ENCODE measurements around the gene GRIK5.

The GRIK5 gene

DNA sequence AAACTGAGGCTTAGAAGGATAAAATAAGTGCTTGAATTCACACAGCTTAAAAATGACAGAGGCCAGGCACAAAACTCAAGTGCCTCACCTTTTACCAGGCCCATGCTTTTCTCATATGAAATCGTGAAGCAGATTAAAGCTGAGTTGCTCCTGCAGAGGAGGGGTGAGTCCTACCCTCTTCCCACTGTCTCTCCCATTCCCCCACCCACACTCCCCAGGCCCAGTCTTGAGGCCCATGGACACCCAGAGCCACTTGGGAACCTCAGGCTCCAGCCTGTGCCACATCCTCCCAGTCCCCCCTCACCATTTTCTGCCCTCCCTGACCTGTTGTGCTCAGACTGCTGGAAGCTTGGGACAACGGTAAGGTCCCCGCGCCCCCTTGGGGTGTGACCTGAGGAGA is 23.5 kb upstream of the GRIK5 start:
- Histone ChIP-seq H3K27ac (peak overlapping the region; percentile 62), H3K4me3 (ENCODE audit: low read depth, low read length) (no peak overlapping the region)

DNA sequence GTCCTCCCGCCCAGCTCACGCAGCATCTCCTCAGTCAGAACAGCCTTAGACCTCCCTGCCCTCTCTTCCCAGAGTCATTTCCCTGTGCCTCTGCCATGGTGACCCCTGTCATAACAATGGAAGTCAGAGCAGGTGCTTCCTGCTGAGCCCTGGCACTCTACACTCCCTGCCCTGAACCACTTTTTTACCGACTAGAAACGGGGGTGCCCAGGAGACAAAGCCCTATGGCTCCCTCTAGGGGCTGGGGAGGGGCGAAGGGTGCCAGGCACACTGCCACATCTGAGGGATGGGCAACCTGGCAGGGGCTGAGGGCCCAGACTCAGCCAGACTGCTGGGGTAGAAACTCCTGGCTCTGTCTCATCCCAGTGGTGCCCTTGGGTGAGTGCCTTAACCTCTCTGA is 22.3 kb upstream of the GRIK5 start:
- TF ChIP-seq, protein P1, sequence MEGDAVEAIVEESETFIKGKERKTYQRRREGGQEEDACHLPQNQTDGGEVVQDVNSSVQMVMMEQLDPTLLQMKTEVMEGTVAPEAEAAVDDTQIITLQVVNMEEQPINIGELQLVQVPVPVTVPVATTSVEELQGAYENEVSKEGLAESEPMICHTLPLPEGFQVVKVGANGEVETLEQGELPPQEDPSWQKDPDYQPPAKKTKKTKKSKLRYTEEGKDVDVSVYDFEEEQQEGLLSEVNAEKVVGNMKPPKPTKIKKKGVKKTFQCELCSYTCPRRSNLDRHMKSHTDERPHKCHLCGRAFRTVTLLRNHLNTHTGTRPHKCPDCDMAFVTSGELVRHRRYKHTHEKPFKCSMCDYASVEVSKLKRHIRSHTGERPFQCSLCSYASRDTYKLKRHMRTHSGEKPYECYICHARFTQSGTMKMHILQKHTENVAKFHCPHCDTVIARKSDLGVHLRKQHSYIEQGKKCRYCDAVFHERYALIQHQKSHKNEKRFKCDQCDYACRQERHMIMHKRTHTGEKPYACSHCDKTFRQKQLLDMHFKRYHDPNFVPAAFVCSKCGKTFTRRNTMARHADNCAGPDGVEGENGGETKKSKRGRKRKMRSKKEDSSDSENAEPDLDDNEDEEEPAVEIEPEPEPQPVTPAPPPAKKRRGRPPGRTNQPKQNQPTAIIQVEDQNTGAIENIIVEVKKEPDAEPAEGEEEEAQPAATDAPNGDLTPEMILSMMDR (IDR thresholded peaks at IDR 0.05; ENCODE audit: low read depth, low read length): peak; percentile 50
- DNase-seq: peak; percentile 55
- Histone ChIP-seq H3K27me3 (ENCODE audit: insufficient read depth, low read depth, severe bottlenecking) (no peaks in the 10 kb centered on the region), H3K36me3 (no peaks in the 10 kb centered on the region), H3K4me3 (ENCODE audit: low read depth, low read length) (no peak overlapping the region), H3K9me3 (ENCODE audit: severe bottlenecking) (no peaks in the 10 kb centered on the region), H3K27ac (no peak overlapping the region)

More for the DNA sequence above, 23.5 kb upstream of the GRIK5 start:
- no peaks in the 10 kb centered on the region for H3K9me3 ChIP-seq (ENCODE audit: severe bottlenecking)
- H3K36me3 ChIP-seq: no peaks in the 10 kb centered on the region
- TF ChIP-seq, protein P1 (IDR thresholded peaks at IDR 0.05; ENCODE audit: low read depth, low read length): no peak
- no peaks in the 10 kb centered on the region for H3K27me3 ChIP-seq (ENCODE audit: insufficient read depth, low read depth, severe bottlenecking)
- DNase-seq: peak; percentile 44

DNA sequence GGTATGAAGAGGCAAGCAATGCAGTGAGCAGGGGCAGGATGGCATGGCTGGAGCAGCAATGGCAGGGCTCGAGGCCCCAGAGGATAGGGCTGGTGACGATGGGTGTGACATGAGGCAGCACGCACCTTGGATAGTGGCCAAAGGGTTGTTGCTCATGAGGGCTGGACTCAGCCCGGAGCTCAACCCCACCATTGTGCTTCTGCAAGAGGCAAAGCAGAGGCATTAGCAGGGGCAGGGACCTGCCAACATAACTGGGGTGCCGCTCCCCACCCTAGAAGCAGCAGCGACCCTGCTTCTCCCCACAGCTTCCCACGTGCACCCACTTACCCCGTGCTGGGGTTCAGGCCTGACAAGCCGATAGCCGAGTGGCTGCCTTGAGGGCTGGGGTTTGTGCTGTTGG is 21.7 kb upstream of the GRIK5 start:
- H3K27me3 ChIP-seq (ENCODE audit: insufficient read depth, low read depth, severe bottlenecking): no peaks in the 10 kb centered on the region
- H3K27ac ChIP-seq: no peak overlapping the region
- no peak overlapping the region for H3K4me3 ChIP-seq (ENCODE audit: low read depth, low read length)
- TF ChIP-seq, protein P1 (IDR thresholded peaks at IDR 0.05; ENCODE audit: low read depth, low read length): no peak
- DNase-seq: no peak
- H3K9me3 ChIP-seq (ENCODE audit: severe bottlenecking): no peaks in the 10 kb centered on the region
- H3K36me3 ChIP-seq: no peaks in the 10 kb centered on the region

DNA sequence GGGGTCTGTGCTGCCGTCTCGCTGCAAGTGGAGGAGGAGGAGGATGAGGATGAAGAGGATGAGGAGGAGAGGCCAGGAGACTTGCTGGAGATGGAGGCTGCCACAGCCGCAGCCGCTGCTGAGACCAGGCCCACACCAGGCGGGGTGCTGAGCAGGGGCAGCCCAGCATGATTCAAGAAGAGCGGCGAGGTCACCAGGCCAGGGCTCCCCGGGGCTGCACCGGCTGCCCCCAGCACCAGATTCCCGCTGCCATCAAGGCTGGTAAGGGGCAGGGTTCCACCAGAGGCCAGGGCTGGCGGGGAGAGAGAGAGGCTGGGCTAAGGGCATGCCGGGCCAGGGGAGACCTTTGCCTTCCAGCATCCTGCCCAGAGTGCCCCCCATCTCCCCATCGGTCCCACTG is 21.3 kb upstream of the GRIK5 start:
- DNase-seq: no peak
- H3K36me3 ChIP-seq: no peaks in the 10 kb centered on the region
- H3K27ac ChIP-seq: no peak overlapping the region
- H3K9me3 ChIP-seq (ENCODE audit: severe bottlenecking): no peaks in the 10 kb centered on the region
- no peaks in the 10 kb centered on the region for H3K27me3 ChIP-seq (ENCODE audit: insufficient read depth, low read depth, severe bottlenecking)
- no peak overlapping the region for H3K4me3 ChIP-seq (ENCODE audit: low read depth, low read length)
- TF ChIP-seq, protein P1 (IDR thresholded peaks at IDR 0.05; ENCODE audit: low read depth, low read length): no peak

DNA sequence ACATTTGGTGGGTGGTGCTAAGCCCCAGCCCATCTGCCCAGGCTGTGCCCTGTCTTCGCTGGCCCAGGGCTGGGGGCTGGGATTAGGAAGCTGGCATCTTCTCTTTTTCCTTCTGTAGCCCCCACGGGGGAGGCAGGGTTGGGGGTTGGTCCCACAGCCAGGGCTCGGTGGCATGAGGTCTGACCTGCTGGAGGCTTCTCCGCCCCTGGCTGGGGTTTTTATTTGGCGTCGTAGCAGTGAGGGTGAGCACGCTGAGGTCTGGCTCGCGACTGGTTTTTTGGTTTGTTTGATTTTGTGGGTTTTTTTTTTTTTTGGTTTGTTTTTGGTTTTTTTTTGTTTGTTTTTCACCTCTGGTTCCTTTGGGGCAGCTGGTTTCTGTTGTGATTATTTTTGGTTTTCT is 20.7 kb upstream of the GRIK5 start:
- Histone ChIP-seq H3K27me3 (ENCODE audit: insufficient read depth, low read depth, severe bottlenecking) (no peaks in the 10 kb centered on the region), H3K4me3 (ENCODE audit: low read depth, low read length) (no peak overlapping the region), H3K27ac (no peak overlapping the region), H3K36me3 (no peaks in the 10 kb centered on the region), H3K9me3 (ENCODE audit: severe bottlenecking) (no peaks in the 10 kb centered on the region)
- TF ChIP-seq, protein P1 (IDR thresholded peaks at IDR 0.05; ENCODE audit: low read depth, low read length): no peak
- no peak for DNase-seq

DNA sequence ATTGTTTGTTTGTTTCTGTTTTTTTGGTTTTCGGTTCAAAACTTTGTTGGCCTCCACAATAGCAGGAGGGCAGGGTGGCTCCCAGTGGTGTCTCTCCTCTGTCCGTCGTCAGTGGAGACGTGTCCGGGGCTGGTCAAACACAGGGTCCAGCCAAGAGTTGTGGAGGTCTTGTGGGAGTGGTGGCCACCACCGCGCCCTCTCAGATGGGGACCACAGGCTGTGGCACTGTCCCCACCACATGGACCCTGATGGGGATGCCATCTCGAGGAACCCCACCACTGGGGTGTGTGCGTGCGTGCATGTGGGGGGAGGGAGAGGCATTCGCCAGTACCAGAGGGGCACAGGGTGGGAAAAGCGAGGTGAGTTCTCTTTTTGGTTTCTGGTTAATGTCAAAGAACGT is 19.8 kb upstream of the GRIK5 start:
- Histone ChIP-seq H3K27me3 (ENCODE audit: insufficient read depth, low read depth, severe bottlenecking) (no peaks in the 10 kb centered on the region), H3K36me3 (no peaks in the 10 kb centered on the region), H3K9me3 (ENCODE audit: severe bottlenecking) (no peaks in the 10 kb centered on the region), H3K4me3 (ENCODE audit: low read depth, low read length) (no peak overlapping the region), H3K27ac (no peak overlapping the region)
- no peak for DNase-seq
- TF ChIP-seq, protein P1 (IDR thresholded peaks at IDR 0.05; ENCODE audit: low read depth, low read length): no peak
